H9 (cell line): ENCODE measurements around the gene ADAMTS17. TPM values are rescaled to one million over a fixed set of nuclear protein-coding genes. Genes with fewer than 3 reads are reported as not detected.
A peak's percentile ranks its signal among the peaks of the same experiment; 100 is the strongest.

Experiments used
- DNase-seq: peaks from one replicate; pipeline ENCODE4 v3.0.0-alpha.2; 2017
- H2AFZ ChIP-seq: one replicate; pipeline ENCODE4 v1.6.1; 2013; ENCODE audit warnings: mild to moderate bottlenecking, low read length, control low read depth, moderate library complexity
- H2AK5ac ChIP-seq: 2 replicates; pipeline ENCODE4 v1.6.1; 2013; ENCODE audit warnings: low read length, control low read depth, mixed read lengths; ENCODE audit not compliant: insufficient read length
- H2BK120ac ChIP-seq: one replicate; pipeline ENCODE4 v1.6.1; 2013; ENCODE audit warnings: low read depth, mild to moderate bottlenecking, low read length, control low read depth, inconsistent platforms; ENCODE audit not compliant: poor library complexity, severe bottlenecking
- H2BK12ac ChIP-seq: 2 replicates; pipeline ENCODE4 v1.6.1; 2013; ENCODE audit warnings: low read length, control low read depth, mixed read lengths, low read depth; ENCODE audit not compliant: insufficient read length
- H2BK15ac ChIP-seq: 2 replicates; pipeline ENCODE4 v1.6.1; 2013; ENCODE audit warnings: low read depth, low read length, control low read depth
- H2BK20ac ChIP-seq: one replicate; pipeline ENCODE4 v1.6.1; 2013; ENCODE audit warnings: low read depth, mild to moderate bottlenecking, low read length, control low read depth, inconsistent platforms; ENCODE audit not compliant: poor library complexity, severe bottlenecking
- H2BK5ac ChIP-seq: 2 replicates; pipeline ENCODE4 v1.6.1; 2013; ENCODE audit warnings: low read length, control low read depth, mixed read lengths; ENCODE audit not compliant: insufficient read length
- H3K14ac ChIP-seq: 2 replicates; pipeline ENCODE4 v1.6.1; 2013; ENCODE audit warnings: low read length, control low read depth; ENCODE audit not compliant: insufficient read depth
- H3K18ac ChIP-seq: 2 replicates; pipeline ENCODE4 v1.6.1; 2013; ENCODE audit warnings: low read depth, mild to moderate bottlenecking, mixed read lengths, low read length, control low read depth; ENCODE audit not compliant: insufficient read length
- H3K23ac ChIP-seq: 2 replicates; pipeline ENCODE4 v1.6.1; 2013; ENCODE audit warnings: low read length, control low read depth, mixed read lengths, low read depth; ENCODE audit not compliant: insufficient read length
- H3K23me2 ChIP-seq: 2 replicates; pipeline ENCODE4 v1.6.1; 2013; ENCODE audit warnings: low read depth, mild to moderate bottlenecking, mixed read lengths, low read length, control low read depth; ENCODE audit not compliant: insufficient read length, poor library complexity, severe bottlenecking
- H3K27ac ChIP-seq: 2 replicates; pipeline ENCODE4 v1.5.1; 2013; ENCODE audit warnings: low read length, control low read depth, mixed read lengths, low read depth; ENCODE audit not compliant: insufficient read length
- H3K27me3 ChIP-seq: 2 replicates; pipeline ENCODE4 v1.6.1; 2013; ENCODE audit warnings: low read length, control low read depth, inconsistent platforms; ENCODE audit not compliant: insufficient read depth
- H3K4ac ChIP-seq: 2 replicates; pipeline ENCODE4 v1.6.1; 2013; ENCODE audit warnings: low read depth, mild to moderate bottlenecking, control low read depth, inconsistent platforms, low read length, moderate library complexity
- H3K4me1 ChIP-seq: 2 replicates; pipeline ENCODE4 v1.6.1; 2013; ENCODE audit warnings: low read length, control low read depth, inconsistent platforms; ENCODE audit not compliant: insufficient read depth
- H3K4me2 ChIP-seq: 2 replicates; pipeline ENCODE4 v1.6.1; 2013; ENCODE audit warnings: low read length, control low read depth, mixed read lengths; ENCODE audit not compliant: insufficient read length, insufficient read depth
- H3K56ac ChIP-seq: 2 replicates; pipeline ENCODE4 v1.6.1; 2013; ENCODE audit warnings: low read depth, mild to moderate bottlenecking, mixed read lengths, low read length, control low read depth; ENCODE audit not compliant: insufficient read length
- H3K79me1 ChIP-seq: 2 replicates; pipeline ENCODE4 v1.6.1; 2013; ENCODE audit warnings: low read depth, mild to moderate bottlenecking, moderate library complexity, low read length, control low read depth, inconsistent platforms; ENCODE audit not compliant: insufficient read depth, poor library complexity, severe bottlenecking
- H3K79me2 ChIP-seq: 2 replicates; pipeline ENCODE4 v1.6.1; 2013; ENCODE audit warnings: low read length, control low read depth, inconsistent platforms; ENCODE audit not compliant: insufficient read depth
- H3K9ac ChIP-seq: 2 replicates; pipeline ENCODE4 v1.6.1; 2013; ENCODE audit warnings: low read length, control low read depth, mixed read lengths; ENCODE audit not compliant: insufficient read length; ENCODE audit errors: extremely low read depth
- H3K9me3 ChIP-seq: one replicate; pipeline ENCODE4 v1.6.1; 2013; ENCODE audit warnings: low read depth, low read length, inconsistent platforms; ENCODE audit not compliant: control insufficient read depth
- H3T11ph ChIP-seq: one replicate; pipeline ENCODE4 v1.6.1; 2013; ENCODE audit warnings: mild to moderate bottlenecking, low read length, control low read depth, inconsistent platforms
- H4K20me1 ChIP-seq: one replicate; pipeline ENCODE4 v1.6.1; 2013; ENCODE audit not compliant: control insufficient read depth, insufficient read length, insufficient read depth
- H4K5ac ChIP-seq: 2 replicates; pipeline ENCODE4 v1.6.1; 2013; ENCODE audit warnings: low read depth, mild to moderate bottlenecking, mixed read lengths, low read length, control low read depth; ENCODE audit not compliant: insufficient read length
- H4K8ac ChIP-seq: replicated peaks from 2 replicates; pipeline ENCODE4 v1.6.1; 2013; ENCODE audit warnings: low read length, control low read depth, mixed read lengths, low read depth; ENCODE audit not compliant: insufficient read length
- H4K91ac ChIP-seq: 2 replicates; pipeline ENCODE4 v1.6.1; 2013; ENCODE audit warnings: low read depth, mild to moderate bottlenecking, moderate library complexity, mixed read lengths, low read length, control low read depth; ENCODE audit not compliant: insufficient read length
- H3K27ac Mint-ChIP-seq, 3 experiments: 2 replicates in 2 of 3; 3 replicates in 1 of 3; pipeline ENCODE4 v1.8.0; 2020 to 2021; ENCODE audit warnings: mixed read lengths in 3 of 3, mild to moderate bottlenecking in 1 of 3, moderate library complexity in 1 of 3
- H3K27me3 Mint-ChIP-seq: 2 replicates; pipeline ENCODE4 v1.8.0; 2021; ENCODE audit warnings: low read depth, mild to moderate bottlenecking, moderate library complexity, mixed read lengths
- H3K36me3 Mint-ChIP-seq, 3 experiments: 2 replicates in 2 of 3; 3 replicates in 1 of 3; pipeline ENCODE4 v1.8.0; 2020 to 2021; ENCODE audit warnings: low read depth in 3 of 3, mixed read lengths in 3 of 3; ENCODE audit not compliant: insufficient read depth in 1 of 3
- H3K4me1 Mint-ChIP-seq, 2 experiments: 2 replicates each; pipeline ENCODE4 v1.8.0; 2020; ENCODE audit warnings: mixed read lengths in 2 of 2
- H3K4me3 Mint-ChIP-seq, 2 experiments: 2 replicates in 1 of 2; 3 replicates in 1 of 2; pipeline ENCODE4 v1.8.0; 2020 to 2021; ENCODE audit warnings: mild to moderate bottlenecking in 2 of 2, mixed read lengths in 2 of 2, moderate library complexity in 1 of 2
- H3K9me3 Mint-ChIP-seq, 2 experiments: 2 replicates in 1 of 2; 3 replicates in 1 of 2; pipeline ENCODE4 v1.8.0; 2020; ENCODE audit warnings: mild to moderate bottlenecking in 2 of 2, mixed read lengths in 2 of 2, moderate library complexity in 1 of 2
- CTCF ChIP-seq: fragments of 200-600 bp; sonication (generic); conservative IDR thresholded peaks from 3 replicates; pipeline ENCODE4 v1.8.0; 2021; ENCODE audit warnings: antibody characterized with exemption, mild to moderate bottlenecking
- WGBS: extraction: QIAGEN DNeasy Blood & Tissue Kit; methylation state at CpG from one replicate; pipeline ENCODE4 v1.1.7; 2013; ENCODE audit warnings: missing lambda C conversion rate, low lambda C conversion rate, mixed read lengths; ENCODE audit not compliant: insufficient read length; ENCODE audit errors: extremely low coverage; 5-methylcytosine and 5-hydroxymethylcytosine counted together
- total RNA-seq: library from RNA; stranded (reverse); gene quantifications from 2 replicates; pipeline ENCODE4 v1.2.1, GENCODE V29; 2021

ADAMTS17 gene
- total RNA-seq, 1 experiment from 2014 or later: 2.9 TPM

- Mint-ChIP-seq H3K27ac (no peak overlapping the region; a peak in 1 of 7 replicates), H3K4me3 (peak overlapping the region; percentile 70 to 87), H3K27me3 (peaks cover 46% of the 10 kb centered on the region), H3K9me3 (peaks cover 15 to 31% of the 10 kb centered on the region in 2 experiments), H3K36me3 (peaks cover 0 to 13% (median 13%) of the 10 kb centered on the region in 3 experiments; a peak in 4 of 7 replicates), H3K4me1 (peaks cover 5 to 7% of the 10 kb centered on the region in 2 experiments; a peak in 3 of 4 replicates)
- Histone ChIP-seq H2BK12ac (no peak overlapping the region), H3K23me2 (peaks cover 3% of the 10 kb centered on the region), H2BK120ac (no peak overlapping the region), H3T11ph (no peak overlapping the region), H3K23ac (no peak overlapping the region), H3K79me1 (no peaks in the 10 kb centered on the region), H2AK5ac (no peak overlapping the region), H2AFZ (no peak overlapping the region), H3K4me2 (peak overlapping the region; percentile 60), H3K4me1 (no peaks in the 10 kb centered on the region), H4K5ac (no peak overlapping the region), H4K91ac (no peak overlapping the region), H2BK5ac (no peak overlapping the region), H4K20me1 (no peaks in the 10 kb centered on the region), H3K56ac (no peak overlapping the region), H2BK20ac (no peak overlapping the region), H3K27me3 (peaks cover 8% of the 10 kb centered on the region; the same call in 1 of the 2 replicates), H3K79me2 (no peaks in the 10 kb centered on the region), H3K4ac (no peak overlapping the region), H4K8ac (no peak overlapping the region), H3K9ac (no peak overlapping the region), H3K9me3 (no peaks in the 10 kb centered on the region), H3K18ac (peak overlapping the region; percentile 18), H3K14ac (peak overlapping the region; percentile 68; the same call in 1 of the 2 replicates), H2BK15ac (no peak overlapping the region), H3K27ac (no peak overlapping the region)
- no peak for DNase-seq
- no CpG with 5 or more reads among the region's 82 CpGs for WGBS
- TF ChIP-seq CTCF: no peak
Observed at GRCh38 chr15:100373120-100373896, 31.5 kb upstream of the ADAMTS17 start.
